Fibroblast of lung (primary cell): ENCODE results near the gene PLA2G3. TPM values are rescaled to one million over a fixed set of nuclear protein-coding genes. Genes with fewer than 3 reads are reported as not detected.
A peak's percentile ranks its signal among the peaks of the same experiment; 100 is the strongest.
"Not testable (repeated sequence)": the region's sequence is repeated elsewhere in the genome, so short reads cannot be mapped to it uniquely, and the experiment has no call there.

ENCODE experiments used
- DNase-seq, 2 donors: peaks; one replicate each; pipeline versions ENCODE4 v3.0.0 to v3.0.0-alpha.2; 2010; ENCODE audit warnings: low read depth in 2 of 2
- H2AFZ ChIP-seq: 2 replicates; pipeline ENCODE4 v1.5.1; 2012; ENCODE audit warnings: low read length, control low read depth, inconsistent platforms
- H3K27ac ChIP-seq: 2 replicates; pipeline ENCODE4 v1.5.1; 2011; ENCODE audit warnings: low read length, control low read depth; ENCODE audit not compliant: insufficient read depth
- H3K27me3 ChIP-seq: 2 replicates; pipeline ENCODE4 v1.5.1; 2011; ENCODE audit warnings: mild to moderate bottlenecking, low read length; ENCODE audit not compliant: control insufficient read depth, insufficient read depth
- H3K36me3 ChIP-seq: 2 replicates; pipeline ENCODE4 v1.5.1; 2011; ENCODE audit warnings: low read length; ENCODE audit not compliant: control insufficient read depth, insufficient read depth
- H3K4me1 ChIP-seq: 2 replicates; pipeline ENCODE4 v1.5.1; 2011; ENCODE audit warnings: low read length; ENCODE audit not compliant: control insufficient read depth, insufficient read depth; ENCODE audit errors: extremely low read depth
- H3K4me2 ChIP-seq: 2 replicates; pipeline ENCODE4 v1.5.1; 2011; ENCODE audit warnings: low read length, control low read depth; ENCODE audit not compliant: insufficient read depth; ENCODE audit errors: extremely low read depth
- H3K4me3 ChIP-seq, 4 experiments: fragments of 200-600 bp in 1 of 4; sonication (generic) in 1 of 4; replicated peaks in 1 of 4; 2 replicates each; pipeline ENCODE4 v1.5.1; 2011 to 2016; ENCODE audit warnings: low read length in 4 of 4, low read depth in 3 of 4, mild to moderate bottlenecking in 3 of 4, control low read depth in 2 of 4, inconsistent platforms in 1 of 4, mixed read lengths in 1 of 4; ENCODE audit not compliant: insufficient read depth in 1 of 4; ENCODE audit errors: control extremely low read depth in 1 of 4
- H3K79me2 ChIP-seq: 2 replicates; pipeline ENCODE4 v1.5.1; 2012; ENCODE audit warnings: mild to moderate bottlenecking, low read length, inconsistent platforms; ENCODE audit not compliant: control insufficient read depth, insufficient read depth
- H3K9ac ChIP-seq: 2 replicates; pipeline ENCODE4 v1.5.1; 2011; ENCODE audit warnings: mild to moderate bottlenecking, low read length, control low read depth; ENCODE audit not compliant: insufficient read depth
- H3K9me3 ChIP-seq: 2 replicates; pipeline ENCODE4 v1.5.1; 2012; ENCODE audit warnings: low read depth, low read length; ENCODE audit not compliant: control insufficient read depth, insufficient read depth
- H4K20me1 ChIP-seq: 2 replicates; pipeline ENCODE4 v1.5.1; 2011; ENCODE audit warnings: low read length; ENCODE audit not compliant: control insufficient read depth, insufficient read depth; ENCODE audit errors: extremely low read depth
- CTCF ChIP-seq, 2 donors: IDR thresholded peaks in 1 of 2; conservative IDR thresholded peaks in 1 of 2; 1 replicate in 1 of 2; 2 replicates in 1 of 2; pipeline ENCODE4 v1.5.1; 2011 to 2012; ENCODE audit warnings: low read length in 2 of 2, control low read depth in 1 of 2, inconsistent platforms in 1 of 2, low read depth in 1 of 2, mild to moderate bottlenecking in 1 of 2
- EZH2 ChIP-seq: IDR thresholded peaks from 2 replicates; pipeline ENCODE4 v1.5.1; 2012; ENCODE audit warnings: low read length, control low read depth, mild to moderate bottlenecking; ENCODE audit errors: missing control alignments
- polyA plus RNA-seq, 2 donors: library from polyadenylated mRNA; depleted of rRNA in 1 of 2; stranded (reverse) in 1 of 2; unstranded in 1 of 2; fragments of >200 nt; gene quantifications; 2 replicates each; pipeline ENCODE4 v1.2.1, GENCODE V29; 2011 to 2012; ENCODE audit warnings: missing spikeins in 1 of 2
- total RNA-seq: library from RNA; depleted of rRNA; stranded (reverse); fragments of >200 nt; gene quantifications from 2 replicates; pipeline ENCODE4 v1.2.1, GENCODE V29; 2014

Gene PLA2G3
- total and polyA plus RNA-seq, 2 donors (not counting 1 experiment from before 2014, with no cell fraction given): 0.18 to 0.33 TPM

GRCh38 chr22:31177420-31178162 lies 37.3 kb upstream of the PLA2G3 start:
- TF ChIP-seq EZH2: no peak
- TF ChIP-seq CTCF (conservative IDR thresholded peaks at IDR 0.05 in 1 of 2, IDR thresholded peaks at IDR 0.05 in 1 of 2; ENCODE audit: low read depth in 1 of 2, low read length in 2 of 2): no peak
- H3K27ac ChIP-seq: peak overlapping the region; percentile 39
- H3K9ac ChIP-seq: no peak overlapping the region
- DNase-seq: peak; percentile 54 to 99
- H4K20me1 ChIP-seq: no peaks in the 10 kb centered on the region
- peaks cover 18% of the 10 kb centered on the region for H3K4me1 ChIP-seq
- no peaks in the 10 kb centered on the region for H3K36me3 ChIP-seq
- H3K27me3 ChIP-seq: no peaks in the 10 kb centered on the region
- H3K9me3 ChIP-seq: no peaks in the 10 kb centered on the region
- H3K4me2 ChIP-seq: no peak overlapping the region
- H3K4me3 ChIP-seq: no peak overlapping the region
- H2AFZ ChIP-seq: no peak overlapping the region
- H3K79me2 ChIP-seq: peaks cover 38% of the 10 kb centered on the region

GRCh38 chr22:31176923-31177322 lies 36.6 kb upstream of the PLA2G3 start:
- Histone ChIP-seq H3K79me2 (peaks cover 39% of the 10 kb centered on the region), H3K9me3 (no peaks in the 10 kb centered on the region), H3K4me2 (no peak overlapping the region), H3K4me1 (peaks cover 22% of the 10 kb centered on the region), H3K4me3 (no peak overlapping the region), H3K9ac (no peak overlapping the region), H3K27me3 (no peaks in the 10 kb centered on the region), H3K27ac (peak overlapping the region; percentile 39), H4K20me1 (no peaks in the 10 kb centered on the region), H3K36me3 (no peaks in the 10 kb centered on the region), H2AFZ (no peak overlapping the region)
- TF ChIP-seq EZH2 (no peak), CTCF (conservative IDR thresholded peaks at IDR 0.05 in 1 of 2, IDR thresholded peaks at IDR 0.05 in 1 of 2; ENCODE audit: low read depth in 1 of 2, low read length in 2 of 2) (no peak)
- no peak for DNase-seq

- peak; percentile 81 to 93 for DNase-seq
- peak overlapping the region; percentile 69 for H3K4me2 ChIP-seq
- no peaks in the 10 kb centered on the region for H3K27me3 ChIP-seq
- H3K9me3 ChIP-seq: no peaks in the 10 kb centered on the region
- no peaks in the 10 kb centered on the region for H4K20me1 ChIP-seq
- TF ChIP-seq CTCF (conservative IDR thresholded peaks at IDR 0.05 in 1 of 2, IDR thresholded peaks at IDR 0.05 in 1 of 2; ENCODE audit: low read depth in 1 of 2, low read length in 2 of 2): no peak
- TF ChIP-seq EZH2: no peak
- no peak overlapping the region for H2AFZ ChIP-seq
- no peaks in the 10 kb centered on the region for H3K36me3 ChIP-seq
- peak overlapping the region in 1 of 4 experiments; percentile 5 for H3K4me3 ChIP-seq
- peaks cover 52% of the 10 kb centered on the region for H3K79me2 ChIP-seq
- H3K27ac ChIP-seq: peak overlapping the region; percentile 94
- peak overlapping the region; percentile 3 for H3K9ac ChIP-seq
- H3K4me1 ChIP-seq: peaks cover 20% of the 10 kb centered on the region
Measured at GRCh38 chr22:31173386-31174145, 33.3 kb upstream of the PLA2G3 start.

- H3K9ac ChIP-seq, H3K36me3 ChIP-seq, H4K20me1 ChIP-seq, DNase-seq, H3K27ac ChIP-seq, H3K9me3 ChIP-seq, H3K27me3 ChIP-seq, H3K4me3 ChIP-seq, H3K4me2 ChIP-seq, H2AFZ ChIP-seq: not testable (repeated sequence)
- peaks cover 15% of the 10 kb centered on the region for H3K4me1 ChIP-seq
- H3K79me2 ChIP-seq: peaks cover 66% of the 10 kb centered on the region
Measured at GRCh38 chr22:31171734-31172133, 31.4 kb upstream of the PLA2G3 start.
